Urothelium cell line (cell line): ENCODE data around the gene TENM4.
"Not testable (repeated sequence)": the region's sequence is repeated elsewhere in the genome, so short reads cannot be mapped to it uniquely, and the experiment has no call there.

Source experiments
- DNase-seq: peaks from one replicate; pipeline ENCODE4 v3.0.0; 2011; ENCODE audit warnings: low spot score, mixed read lengths
- FAIRE-seq: peaks from 2 replicates; lab custom pipeline; 2011; peaks lifted over from hg19 to GRCh38; lab: Jason Lieb, UNC

Gene TENM4

DNA sequence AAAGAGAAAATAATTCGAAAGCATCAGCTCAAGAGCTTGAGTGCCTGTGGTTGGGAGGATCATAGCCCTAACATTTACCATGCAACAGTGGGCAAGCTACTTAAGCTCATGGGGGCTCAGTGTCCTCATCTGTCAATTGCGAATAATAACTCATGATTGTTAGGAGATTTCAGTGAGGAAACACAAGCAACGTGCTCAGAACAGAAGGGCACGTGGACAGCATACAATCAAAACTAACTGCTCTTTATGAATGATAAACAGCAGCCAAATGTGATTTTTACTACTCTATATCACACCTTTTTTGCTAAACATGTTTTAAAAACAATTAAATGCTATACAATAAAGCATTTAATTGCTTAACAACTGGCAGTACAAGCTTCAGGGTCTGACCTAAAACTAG is 556.1 kb downstream of the TENM4 start:
- DNase-seq, result no peak
- no peak for FAIRE-seq

DNA sequence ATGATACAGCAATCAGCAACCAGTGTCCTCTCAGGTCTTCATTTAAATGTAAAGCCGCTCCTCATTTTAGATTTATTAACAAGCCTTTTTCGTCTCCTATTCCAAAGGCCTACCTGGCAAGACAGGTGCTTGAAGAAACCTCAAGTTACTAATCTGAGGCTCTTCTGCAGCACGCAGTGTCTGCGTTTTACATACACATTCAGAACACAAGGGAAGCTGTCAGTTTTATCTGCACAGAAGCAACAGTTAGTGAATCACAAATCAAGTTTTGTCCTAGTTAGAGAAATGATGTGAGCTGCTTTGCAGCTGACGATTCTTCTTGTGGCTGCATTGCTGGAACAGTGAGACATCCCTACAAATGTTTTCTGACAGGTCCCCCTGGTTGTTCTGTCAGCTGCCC is 557.3 kb downstream of the TENM4 start:
- FAIRE-seq, result no peak
- DNase-seq, result no peak

DNA sequence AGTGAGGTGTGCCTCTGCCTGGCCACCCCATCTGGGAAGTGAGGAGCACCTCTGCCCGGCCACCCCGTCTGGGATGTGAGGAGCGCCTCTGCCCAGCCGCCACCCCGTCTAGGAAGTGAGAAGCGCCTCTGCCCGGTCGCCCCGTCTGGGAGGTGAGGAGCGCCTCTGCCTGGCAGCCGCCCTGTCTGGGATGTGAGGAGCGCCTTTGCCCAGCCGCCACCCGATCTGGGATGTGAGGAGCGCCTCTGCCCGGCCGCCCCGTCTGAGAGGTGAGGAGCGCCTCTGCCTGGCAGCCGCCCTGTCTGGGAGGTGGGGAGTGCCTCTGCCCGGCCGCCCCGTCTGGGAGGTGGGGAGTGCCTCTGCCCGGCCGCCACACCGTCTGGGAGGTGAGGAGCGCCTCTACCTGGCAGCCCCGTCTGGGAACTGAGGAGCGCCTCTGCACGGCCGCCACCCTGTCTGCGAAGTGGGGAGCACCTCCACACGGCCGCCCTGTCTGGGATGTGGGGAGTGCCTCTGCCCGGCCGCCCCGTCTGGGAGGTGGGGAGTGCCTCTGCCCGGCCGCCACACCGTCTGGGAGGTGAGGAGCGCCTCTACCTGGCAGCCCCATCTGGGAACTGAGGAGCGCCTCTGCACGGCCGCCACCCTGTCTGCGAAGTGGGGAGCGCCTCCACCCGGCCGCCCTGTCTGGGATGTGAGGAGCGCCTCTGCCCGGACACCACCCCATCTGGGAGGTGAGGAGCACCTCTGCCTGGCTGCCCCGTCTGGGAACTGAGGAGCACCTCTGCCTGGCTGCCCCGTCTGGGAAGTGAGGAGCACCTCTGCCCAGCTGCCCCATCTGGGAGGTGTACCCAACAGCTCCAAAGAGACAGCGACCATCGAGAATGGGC is 561.5 kb downstream of the TENM4 start:
- FAIRE-seq, result not testable (repeated sequence)

DNA sequence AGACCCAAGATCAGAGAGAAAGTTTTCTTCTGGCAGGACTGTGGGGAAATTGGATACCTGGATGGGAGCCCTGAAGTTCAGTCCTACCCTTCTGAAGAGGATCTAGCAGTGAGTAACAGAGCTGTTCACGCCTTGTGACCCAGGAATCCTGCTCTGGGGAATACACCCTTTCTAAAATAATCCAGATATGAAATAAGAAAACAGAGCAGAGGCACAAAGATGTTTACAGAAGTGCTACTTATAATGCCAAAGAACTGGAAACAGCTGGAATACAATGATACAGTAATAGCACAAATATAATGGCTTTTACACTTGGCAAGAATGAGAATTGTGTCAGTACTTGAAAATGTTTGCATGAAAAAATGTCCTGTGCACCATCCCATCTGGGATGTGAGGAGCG is 562.2 kb downstream of the TENM4 start:
- no peak for FAIRE-seq

More for the DNA sequence above, 561.5 kb downstream of the TENM4 start:
- not testable (repeated sequence) for DNase-seq

DNA sequence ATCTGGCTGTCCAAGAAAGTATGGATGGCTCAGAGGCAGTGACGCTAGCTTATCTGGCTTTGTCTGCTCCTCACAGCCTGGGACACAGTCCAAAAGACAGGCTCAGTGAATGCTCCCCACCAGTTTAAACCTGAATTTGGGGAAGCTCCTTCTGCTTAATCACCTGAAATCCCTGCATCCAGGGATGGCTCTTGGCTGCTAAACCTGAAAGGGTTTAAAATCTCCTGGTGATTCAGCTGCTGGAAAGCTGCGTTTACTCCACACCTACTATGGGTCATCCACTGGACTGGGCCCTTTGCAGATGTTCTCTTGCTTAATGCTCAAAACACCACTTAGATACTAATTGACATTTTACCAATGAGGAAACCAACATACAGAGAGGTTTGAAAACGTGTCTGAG is 564.2 kb downstream of the TENM4 start:
- FAIRE-seq (no peak), DNase-seq (no peak)

More for the DNA sequence above, 562.2 kb downstream of the TENM4 start:
- DNase-seq, result no peak

DNA sequence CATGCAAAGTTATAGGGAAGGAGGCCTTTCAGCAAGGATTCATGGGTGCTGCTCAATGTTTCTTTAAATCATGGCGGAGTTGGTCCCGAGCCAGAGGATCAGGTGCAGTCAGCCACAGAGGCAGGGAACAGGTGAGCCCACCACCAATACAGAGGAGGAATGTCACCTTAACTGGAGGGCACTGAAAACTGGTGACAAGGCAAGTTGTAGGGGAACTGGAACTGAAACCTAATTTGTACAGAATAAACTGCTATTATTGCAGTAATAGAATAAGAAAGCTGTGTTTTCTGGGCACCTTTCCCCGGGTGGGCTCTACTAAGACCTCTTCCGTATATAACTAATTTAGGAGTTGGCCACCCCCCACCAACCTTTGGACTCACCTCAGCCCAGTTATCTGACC is 570.2 kb downstream of the TENM4 start:
- DNase-seq, result no peak
- FAIRE-seq, result no peak

DNA sequence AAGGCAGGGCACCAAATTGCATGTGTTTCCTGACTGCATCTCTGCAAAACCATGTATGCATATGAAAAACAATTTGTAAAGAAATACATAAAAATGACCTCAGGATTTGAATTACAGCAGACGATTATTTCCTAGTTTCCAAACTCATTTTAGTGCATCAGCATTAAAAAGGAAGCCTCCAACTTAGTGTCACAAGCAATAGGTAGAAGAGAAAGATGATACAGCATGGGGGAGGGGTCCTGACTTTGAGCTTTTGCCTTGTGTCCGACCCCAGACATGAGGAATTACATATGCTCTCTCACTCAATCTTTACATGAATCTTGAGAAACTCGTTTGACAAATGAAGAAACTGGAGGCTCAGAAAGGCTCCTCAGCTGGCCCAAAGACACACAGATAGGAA is 571.5 kb downstream of the TENM4 start:
- FAIRE-seq (no peak), DNase-seq (no peak)

DNA sequence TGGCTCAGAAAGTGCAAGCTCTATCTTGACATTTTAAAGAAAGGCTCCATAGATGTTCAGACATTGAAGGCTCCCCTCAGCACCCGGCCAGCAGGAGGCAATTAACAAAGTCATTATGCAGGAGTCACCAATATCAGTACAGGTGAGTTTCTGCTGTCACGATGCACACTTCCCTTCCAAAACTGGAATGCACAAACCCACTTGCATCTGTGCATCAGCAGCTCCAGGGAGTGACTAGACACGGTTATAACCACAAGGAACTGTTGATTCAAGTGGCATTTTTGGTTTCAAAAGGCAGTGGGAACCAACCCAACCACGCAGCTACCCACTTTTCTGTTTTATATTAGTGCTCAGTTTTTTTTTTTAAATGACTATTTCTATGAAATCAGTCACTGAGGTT is 572.3 kb downstream of the TENM4 start:
- FAIRE-seq, result no peak
- no peak for DNase-seq

DNA sequence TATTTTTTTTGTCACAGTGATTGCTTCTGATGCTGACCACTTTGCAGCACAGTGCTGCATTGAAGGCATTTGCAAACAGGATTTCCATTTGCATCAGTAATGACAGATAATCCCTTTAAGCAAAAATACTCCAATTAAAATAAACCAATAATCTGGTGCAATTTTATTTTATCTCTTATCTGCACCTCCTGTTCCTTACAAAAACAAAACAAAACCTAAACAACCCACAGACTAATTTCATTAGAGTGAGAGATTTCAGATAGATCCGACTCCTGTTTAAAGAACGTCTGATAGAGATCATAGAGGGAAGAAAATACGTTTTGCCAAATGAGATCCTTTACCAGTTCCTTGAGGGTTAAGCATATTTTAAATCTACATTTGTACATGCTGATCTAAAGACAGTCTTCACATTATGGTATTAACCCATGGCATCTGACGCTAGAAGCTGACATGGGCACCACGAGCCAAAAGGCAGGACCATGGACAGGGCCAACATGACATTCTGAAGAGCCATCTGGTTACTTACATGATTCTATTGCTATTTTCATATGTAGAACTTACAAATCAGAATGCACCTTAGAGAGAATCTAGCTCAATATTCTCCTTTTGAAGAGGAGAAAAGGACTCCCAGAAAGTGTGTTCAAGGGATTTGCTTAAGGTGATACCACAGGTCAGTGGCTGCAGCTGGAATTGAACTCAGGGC is 580.0 kb downstream of the TENM4 start:
- no peak for FAIRE-seq
- peak; percentile 20 for DNase-seq

DNA sequence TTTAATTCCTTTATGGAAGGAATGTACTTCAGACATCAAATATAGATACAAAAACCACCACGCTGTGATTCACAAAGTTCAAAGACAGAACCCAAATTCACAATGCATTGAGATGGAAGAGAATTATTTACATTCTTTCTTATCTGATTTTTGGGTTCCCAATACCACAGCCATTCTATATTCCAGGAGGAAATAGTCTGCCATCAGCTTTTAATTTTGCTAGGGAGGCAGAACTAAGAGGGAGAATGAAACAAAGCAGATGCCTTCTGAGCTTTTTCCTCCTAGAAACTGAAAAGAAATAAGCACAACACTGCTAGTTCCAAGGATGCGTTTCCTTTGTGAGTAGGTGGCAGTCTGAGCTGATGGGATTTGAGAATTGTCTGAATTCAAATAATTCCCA is 583.1 kb downstream of the TENM4 start:
- no peak for DNase-seq
- no peak for FAIRE-seq

DNA sequence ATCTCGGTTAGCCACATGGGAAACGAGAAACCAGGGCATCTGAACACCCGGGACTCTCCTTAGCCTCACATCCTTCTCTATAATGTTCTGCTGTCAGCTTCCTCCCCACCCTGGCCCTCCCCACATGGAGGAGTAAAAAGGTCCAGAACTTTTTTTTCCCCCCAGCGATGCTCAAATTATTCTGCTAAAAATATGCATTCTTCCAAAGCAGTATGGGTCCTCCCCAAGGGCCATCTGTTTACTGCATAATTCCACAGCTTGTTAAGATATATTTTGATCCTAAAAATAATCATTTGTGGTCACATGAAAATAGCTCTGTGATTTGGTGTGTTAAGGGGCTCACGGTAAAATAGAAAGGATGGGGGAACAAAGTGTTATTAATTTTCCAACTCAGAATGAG is 584.6 kb downstream of the TENM4 start:
- FAIRE-seq (no peak), DNase-seq (no peak)

DNA sequence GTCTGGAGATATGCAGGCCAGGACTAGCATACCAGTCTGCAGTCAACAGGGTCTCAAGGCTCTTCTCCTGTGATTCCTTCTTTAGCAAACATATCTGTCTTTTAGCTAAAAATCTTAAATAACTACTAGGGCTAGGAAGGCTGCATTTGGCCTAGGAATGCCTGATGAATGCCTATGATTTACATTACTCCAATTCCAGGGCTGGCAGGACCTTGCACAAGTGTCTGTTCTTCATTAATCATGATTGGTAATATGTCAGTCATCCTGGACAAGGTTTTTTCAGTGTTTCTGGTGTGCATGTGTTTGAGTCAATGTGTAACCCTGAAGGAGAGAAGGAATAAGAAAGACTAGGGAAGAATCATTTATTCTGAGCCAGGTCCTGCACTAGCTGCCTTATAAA is 585.7 kb downstream of the TENM4 start:
- no peak for FAIRE-seq

DNA sequence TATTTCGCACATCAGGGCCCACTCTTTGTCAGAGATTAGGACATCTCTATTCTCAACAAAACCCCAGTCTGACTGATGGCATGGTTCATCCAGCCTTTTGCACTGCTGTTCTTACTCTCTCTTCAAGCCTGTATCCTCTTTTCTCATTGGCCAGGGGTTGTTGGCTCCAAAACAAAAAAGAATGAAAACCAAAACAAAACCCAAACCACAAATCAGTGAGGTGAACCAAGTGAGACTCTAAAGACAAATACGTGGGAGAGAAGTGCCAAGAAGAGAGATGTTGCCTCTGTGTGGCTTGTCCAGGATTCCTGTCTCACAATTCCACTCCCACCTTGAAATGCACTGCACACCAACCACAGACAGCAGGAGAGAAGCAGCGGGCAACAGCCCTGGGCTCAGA is 587.3 kb downstream of the TENM4 start:
- FAIRE-seq (no peak), DNase-seq (no peak)

More for the DNA sequence above, 585.7 kb downstream of the TENM4 start:
- no peak for DNase-seq

DNA sequence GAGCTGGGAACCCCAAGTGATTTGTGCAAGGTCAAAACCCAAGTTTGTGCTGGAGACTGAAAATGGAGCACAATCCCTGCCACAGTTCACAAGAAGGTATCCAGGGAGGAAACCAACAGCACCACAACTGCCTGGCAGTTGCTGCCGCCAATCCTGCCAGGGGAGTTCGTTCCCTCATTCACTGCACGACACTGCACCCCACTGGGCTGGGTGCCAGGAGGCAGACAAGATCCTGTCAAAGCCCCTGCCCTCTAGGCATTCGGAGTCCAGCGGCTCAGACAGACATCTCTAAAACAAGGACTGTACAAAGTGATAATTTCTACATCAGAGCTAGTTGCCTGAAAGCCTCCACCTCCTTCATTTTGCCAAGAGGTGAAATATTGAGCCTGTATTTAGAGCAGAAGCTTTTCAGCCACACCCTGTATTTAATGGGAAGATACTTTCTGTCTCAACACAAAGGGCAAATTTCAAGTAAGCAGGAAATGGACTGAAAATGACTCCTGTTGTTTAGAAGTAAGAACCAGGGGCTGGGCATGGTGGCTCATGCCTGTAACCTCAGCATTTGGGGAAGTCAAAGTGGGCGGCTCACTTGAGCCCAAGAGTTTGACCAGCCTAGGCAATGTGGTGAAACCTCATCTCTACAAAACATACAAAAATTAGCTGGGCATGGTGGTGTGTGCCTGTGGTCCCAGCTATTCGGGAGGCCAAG is 588.8 kb downstream of the TENM4 start:
- FAIRE-seq, result no peak
- DNase-seq, result no peak

DNA sequence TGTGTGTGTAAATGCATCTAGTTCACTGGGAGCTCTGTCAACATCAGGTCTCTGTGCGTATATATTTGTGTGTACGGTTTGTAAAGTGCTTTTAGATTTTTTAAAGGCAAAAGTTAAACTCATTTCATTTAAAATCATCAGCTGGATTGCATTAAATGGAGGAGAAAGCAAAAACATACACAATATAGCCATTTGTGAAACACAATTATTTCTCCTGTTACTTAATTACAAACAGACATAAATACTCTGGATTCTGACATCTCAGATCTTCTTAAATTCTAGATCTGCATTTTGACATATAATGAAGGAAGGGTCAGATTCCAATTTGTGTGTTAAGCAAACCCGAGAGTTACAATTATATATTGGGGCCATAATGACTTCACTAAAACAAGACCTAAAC is 590.8 kb downstream of the TENM4 start:
- DNase-seq (no peak), FAIRE-seq (no peak)

DNA sequence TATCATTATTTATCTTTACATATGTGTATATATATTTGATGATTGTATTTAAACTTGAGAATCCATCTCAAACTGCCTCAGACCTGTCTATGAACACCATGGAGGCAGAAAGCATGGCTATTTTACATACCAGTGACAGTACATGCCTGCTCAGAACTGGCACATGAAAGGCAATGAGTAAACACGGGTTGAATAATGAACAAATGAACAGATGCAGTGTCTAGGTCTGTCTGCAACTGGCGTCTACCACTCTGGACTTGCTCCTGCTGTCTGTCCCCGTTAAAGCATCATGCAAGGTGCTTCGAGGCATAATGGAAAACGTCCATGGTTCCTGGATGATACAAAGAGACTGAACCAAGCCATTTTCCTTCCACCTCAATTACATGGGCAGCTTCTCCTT is 594.6 kb downstream of the TENM4 start:
- FAIRE-seq (no peak), DNase-seq (no peak)

DNA sequence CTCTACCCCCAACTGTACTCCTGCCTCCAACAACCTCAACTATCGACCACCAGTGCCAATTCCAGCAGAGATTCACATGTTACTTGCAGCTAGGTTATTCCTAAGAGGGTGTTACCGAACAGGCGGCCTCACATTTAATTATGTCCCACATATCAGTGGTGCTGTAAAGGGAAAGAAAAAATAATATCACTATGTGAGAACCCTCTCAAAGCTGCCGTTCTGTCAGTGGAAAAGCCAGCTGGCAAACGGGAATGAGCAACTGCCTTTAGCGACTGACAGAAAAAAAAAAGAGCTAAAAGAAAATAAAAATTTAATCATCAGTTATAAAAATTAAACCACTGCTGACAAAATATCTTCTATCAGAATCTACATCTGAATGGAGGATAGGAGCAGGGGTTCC is 595.3 kb downstream of the TENM4 start:
- FAIRE-seq (no peak), DNase-seq (no peak)

DNA sequence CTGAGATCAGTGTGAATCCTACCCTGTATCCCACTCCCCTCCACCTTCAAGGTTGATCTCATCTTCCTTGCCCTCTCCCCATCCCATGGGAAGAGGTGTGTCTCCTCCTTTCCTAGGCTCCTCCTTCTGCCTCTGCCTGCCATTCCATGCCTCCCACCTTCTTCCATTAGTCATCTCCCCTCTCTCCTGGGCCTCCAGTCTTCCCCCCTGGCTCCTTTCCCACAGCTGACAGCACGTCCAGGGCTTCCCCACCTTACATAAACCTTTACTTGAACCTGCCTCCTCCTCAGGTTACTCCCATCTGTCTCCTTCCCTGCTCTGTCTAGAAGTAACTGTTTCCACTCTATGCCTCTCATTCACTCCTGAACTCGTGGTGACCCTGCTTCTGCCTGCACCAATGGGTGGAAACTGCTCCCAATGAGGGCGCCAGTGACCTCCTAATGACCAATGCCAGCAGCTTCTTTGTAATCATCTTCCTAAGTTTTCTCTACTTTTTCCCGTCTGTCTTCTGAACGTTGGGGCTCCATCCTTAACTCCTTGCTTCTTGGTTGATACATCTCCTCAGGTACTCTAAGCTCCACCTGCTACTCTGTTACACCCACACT is 599.3 kb downstream of the TENM4 start:
- DNase-seq (no peak), FAIRE-seq (no peak)

DNA sequence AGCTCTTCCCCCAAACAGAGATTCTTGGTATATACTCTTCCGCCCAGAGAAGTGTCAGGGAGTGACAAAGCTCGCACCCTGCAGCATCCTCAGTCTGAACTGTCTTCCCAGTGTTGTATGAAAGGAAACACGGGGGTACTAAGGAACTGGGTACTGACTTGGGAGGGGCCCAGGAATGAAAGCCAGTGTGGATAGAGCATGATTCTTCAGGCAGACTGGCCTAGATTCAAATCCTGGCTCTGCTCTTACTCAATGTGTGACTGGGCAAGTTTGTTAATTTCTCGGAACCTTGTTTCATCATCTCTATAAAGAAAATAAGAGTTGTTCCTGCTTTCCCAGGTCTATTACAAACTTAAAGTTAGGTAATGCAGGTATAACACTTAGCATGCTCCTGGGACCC is 600.2 kb downstream of the TENM4 start:
- DNase-seq (no peak), FAIRE-seq (no peak)

DNA sequence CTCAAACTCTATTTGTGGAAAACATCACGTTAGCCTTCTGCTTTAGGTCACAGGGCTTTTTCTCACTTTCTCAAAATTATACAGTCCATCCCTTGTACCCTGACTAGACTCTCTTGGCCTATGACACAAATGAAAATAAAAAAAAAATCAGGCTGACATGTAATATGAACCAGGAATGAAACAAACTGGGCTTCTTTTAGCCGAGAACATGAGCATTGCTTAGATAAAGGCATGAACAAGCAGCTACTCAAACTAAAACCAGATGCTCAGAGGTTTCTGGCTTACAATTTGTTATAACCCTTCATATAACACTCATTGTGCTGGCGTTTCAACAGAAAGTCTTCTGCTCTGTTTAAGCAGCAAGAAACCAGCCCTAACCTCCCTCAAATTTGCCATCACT is 600.6 kb downstream of the TENM4 start:
- no peak for FAIRE-seq

DNA sequence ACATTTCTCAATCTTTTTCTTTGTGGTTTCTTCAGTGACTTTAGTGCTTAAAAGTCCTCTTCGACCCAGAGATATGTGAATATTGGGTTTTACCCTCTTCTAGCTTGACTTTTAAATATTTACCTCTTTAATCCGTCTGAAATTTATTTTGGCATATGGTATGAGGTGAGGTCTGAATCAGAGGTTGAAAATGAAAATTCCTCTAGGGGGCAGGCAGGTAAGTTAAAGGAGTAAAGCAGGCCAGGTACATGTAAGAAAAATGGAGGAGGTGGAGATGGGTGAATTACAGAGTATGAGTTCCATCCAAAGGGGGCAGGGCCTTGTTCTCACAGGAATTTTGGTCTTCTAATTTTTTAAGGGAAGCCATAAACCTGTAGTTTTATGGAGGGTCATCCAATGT is 602.4 kb downstream of the TENM4 start:
- FAIRE-seq, result no peak
- no peak for DNase-seq

More for the DNA sequence above, 600.6 kb downstream of the TENM4 start:
- no peak for DNase-seq
